DOHH2 (cell line): ENCODE results near the gene KIF18A.
"Not testable (repeated sequence)": the region's sequence is repeated elsewhere in the genome, so short reads cannot be mapped to it uniquely, and the experiment has no call there.

Source experiments
- EZH2phosphoT487 ChIP-seq: fragments of 200-600 bp; sonication (generic); IDR thresholded peaks from 2 replicates; pipeline ENCODE4 v1.6.1; 2017; ENCODE audit warnings: borderline replicate concordance, mild to moderate bottlenecking, antibody characterized with exemption, low read length, moderate library complexity, mixed read lengths
- TF ChIP-seq, protein P1 (sequence below): fragments of 200-600 bp; sonication (generic); IDR thresholded peaks from one replicate; pipeline ENCODE4 v1.5.1; 2014; ENCODE audit warnings: antibody characterized with exemption, mild to moderate bottlenecking, low read depth, low read length; ENCODE audit not compliant: poor library complexity, severe bottlenecking

DNA sequence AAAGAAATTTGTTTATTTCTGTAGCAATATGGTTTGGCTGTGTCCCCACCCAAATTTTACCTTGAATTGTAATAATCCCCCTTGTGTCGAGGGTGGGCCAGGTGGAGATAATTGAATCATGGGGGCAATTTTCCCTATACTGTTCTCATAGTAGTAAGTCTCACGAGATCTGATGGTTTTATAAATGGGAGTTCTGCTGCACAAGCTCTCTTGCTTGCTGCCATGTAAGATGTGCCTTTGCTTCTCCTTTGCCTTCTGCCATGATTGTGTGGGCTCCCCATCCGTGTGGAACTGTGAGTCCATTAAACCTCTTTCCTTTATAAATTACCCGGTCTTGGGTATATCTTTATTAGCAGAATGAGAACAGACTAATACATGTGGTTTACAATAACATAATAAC, 28.2 kb upstream of the KIF18A start:
- TF ChIP-seq, protein P1, sequence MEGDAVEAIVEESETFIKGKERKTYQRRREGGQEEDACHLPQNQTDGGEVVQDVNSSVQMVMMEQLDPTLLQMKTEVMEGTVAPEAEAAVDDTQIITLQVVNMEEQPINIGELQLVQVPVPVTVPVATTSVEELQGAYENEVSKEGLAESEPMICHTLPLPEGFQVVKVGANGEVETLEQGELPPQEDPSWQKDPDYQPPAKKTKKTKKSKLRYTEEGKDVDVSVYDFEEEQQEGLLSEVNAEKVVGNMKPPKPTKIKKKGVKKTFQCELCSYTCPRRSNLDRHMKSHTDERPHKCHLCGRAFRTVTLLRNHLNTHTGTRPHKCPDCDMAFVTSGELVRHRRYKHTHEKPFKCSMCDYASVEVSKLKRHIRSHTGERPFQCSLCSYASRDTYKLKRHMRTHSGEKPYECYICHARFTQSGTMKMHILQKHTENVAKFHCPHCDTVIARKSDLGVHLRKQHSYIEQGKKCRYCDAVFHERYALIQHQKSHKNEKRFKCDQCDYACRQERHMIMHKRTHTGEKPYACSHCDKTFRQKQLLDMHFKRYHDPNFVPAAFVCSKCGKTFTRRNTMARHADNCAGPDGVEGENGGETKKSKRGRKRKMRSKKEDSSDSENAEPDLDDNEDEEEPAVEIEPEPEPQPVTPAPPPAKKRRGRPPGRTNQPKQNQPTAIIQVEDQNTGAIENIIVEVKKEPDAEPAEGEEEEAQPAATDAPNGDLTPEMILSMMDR, result not testable (repeated sequence)
- not testable (repeated sequence) for TF ChIP-seq EZH2phosphoT487
